Vagina (tissue), 2 donors: ENCODE measurements around the gene PIEZO1.

Source experiments
- POLR2A ChIP-seq, 2 donors: fragments of 450-650 bp; IDR thresholded peaks; one replicate each; pipeline ENCODE4 v1.6.1; 2017; ENCODE audit warnings: antibody characterized with exemption in 2 of 2, mild to moderate bottlenecking in 2 of 2, moderate library complexity in 2 of 2
- POLR2AphosphoS5 ChIP-seq, 2 donors: sonication (generic); formaldehyde crosslinking; IDR thresholded peaks; one replicate each; pipeline ENCODE4 v1.9.0; 2017; ENCODE audit warnings: antibody characterized with exemption in 2 of 2, mild to moderate bottlenecking in 2 of 2, low read depth in 1 of 2; ENCODE audit not compliant: insufficient read depth in 1 of 2

- TF ChIP-seq POLR2A (IDR thresholded peaks at IDR 0.05) (no peak), POLR2AphosphoS5 (IDR thresholded peaks at IDR 0.05; ENCODE audit: insufficient read depth in 1 of 2, low read depth in 1 of 2) (no peak)
These were observed 40.1 kb upstream of the PIEZO1 start for GRCh38 chr16:88825146-88825545.
